ENCODE results near the gene TRIM50.
"Not testable (repeated sequence)": the region's sequence is repeated elsewhere in the genome, so short reads cannot be mapped to it uniquely, and the experiment has no call there.

DNA sequence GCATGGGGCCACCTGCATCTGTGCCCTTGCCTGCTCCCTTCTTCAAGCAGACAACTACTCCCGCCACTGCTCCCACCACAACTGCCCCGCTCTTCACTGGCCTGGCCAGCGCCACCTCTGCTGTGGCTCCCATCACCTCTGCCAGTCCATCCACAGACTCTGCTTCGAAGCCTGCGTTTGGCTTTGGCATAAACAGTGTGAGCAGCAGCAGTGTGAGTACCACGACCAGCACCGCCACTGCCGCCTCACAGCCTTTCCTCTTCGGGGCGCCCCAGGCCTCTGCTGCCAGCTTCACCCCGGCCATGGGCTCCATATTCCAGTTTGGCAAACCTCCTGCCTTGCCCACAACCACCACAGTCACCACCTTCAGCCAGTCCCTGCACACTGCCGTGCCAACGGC lies 30.6 kb downstream of the TRIM50 start:
- TF ChIP-seq, protein P1, sequence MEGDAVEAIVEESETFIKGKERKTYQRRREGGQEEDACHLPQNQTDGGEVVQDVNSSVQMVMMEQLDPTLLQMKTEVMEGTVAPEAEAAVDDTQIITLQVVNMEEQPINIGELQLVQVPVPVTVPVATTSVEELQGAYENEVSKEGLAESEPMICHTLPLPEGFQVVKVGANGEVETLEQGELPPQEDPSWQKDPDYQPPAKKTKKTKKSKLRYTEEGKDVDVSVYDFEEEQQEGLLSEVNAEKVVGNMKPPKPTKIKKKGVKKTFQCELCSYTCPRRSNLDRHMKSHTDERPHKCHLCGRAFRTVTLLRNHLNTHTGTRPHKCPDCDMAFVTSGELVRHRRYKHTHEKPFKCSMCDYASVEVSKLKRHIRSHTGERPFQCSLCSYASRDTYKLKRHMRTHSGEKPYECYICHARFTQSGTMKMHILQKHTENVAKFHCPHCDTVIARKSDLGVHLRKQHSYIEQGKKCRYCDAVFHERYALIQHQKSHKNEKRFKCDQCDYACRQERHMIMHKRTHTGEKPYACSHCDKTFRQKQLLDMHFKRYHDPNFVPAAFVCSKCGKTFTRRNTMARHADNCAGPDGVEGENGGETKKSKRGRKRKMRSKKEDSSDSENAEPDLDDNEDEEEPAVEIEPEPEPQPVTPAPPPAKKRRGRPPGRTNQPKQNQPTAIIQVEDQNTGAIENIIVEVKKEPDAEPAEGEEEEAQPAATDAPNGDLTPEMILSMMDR (IDR thresholded peaks at IDR 0.05; ENCODE audit: low read depth, low read length, poor library complexity, severe bottlenecking), result not testable (repeated sequence)
- not testable (repeated sequence) for TF ChIP-seq EZH2phosphoT487 (IDR thresholded peaks at IDR 0.05; ENCODE audit: borderline replicate concordance, low read length)
